SK-N-SH (cell line): ENCODE data around the gene MRPL14. TPM values are rescaled to one million over a fixed set of nuclear protein-coding genes. Genes with fewer than 3 reads are reported as not detected.

Experiments
- CTCF ChIA-PET: fragments of 300-600, 350-600 bp; formaldehyde crosslinking; extraction: SDS; loops from one replicate; lab custom pipeline; 2021; lab: Yijun Ruan, JAX
- POLR2A ChIA-PET: fragments of 350-600 bp; sonication (Branson Sonifier 250); formaldehyde crosslinking; extraction: SDS; loops from one replicate; lab custom pipeline; 2020; ENCODE audit warnings: antibody characterized with exemption, inconsistent platforms; lab: Yijun Ruan, JAX
- DNase-seq: peaks from one replicate; pipeline ENCODE4 v3.0.0; 2012
- H2AFZ ChIP-seq: fragments of 200-600 bp; sonication (generic); 2 replicates; pipeline ENCODE4 v1.8.1; 2016; ENCODE audit warnings: antibody characterized with exemption, mild to moderate bottlenecking, low read depth
- H3F3A ChIP-seq: fragments of 200-600 bp; sonication (generic); replicated peaks from 2 replicates; pipeline ENCODE3; 2016; ENCODE audit warnings: antibody characterized with exemption, mild to moderate bottlenecking; ENCODE audit not compliant: insufficient read depth
- H3K27ac ChIP-seq, 2 experiments: fragments of 200-500 bp in 1 of 2; fragments of 200-600 bp in 1 of 2; sonication (Bioruptor generic) in 1 of 2; sonication (generic), shearing (Covaris generic) in 1 of 2; 2 replicates each; pipeline versions ENCODE4 v1.5.1 to v1.6.1; 2014 to 2016; ENCODE audit warnings: low read depth in 2 of 2, inconsistent platforms in 1 of 2, low read length in 1 of 2, mild to moderate bottlenecking in 1 of 2, mixed read lengths in 1 of 2
- H3K27me3 ChIP-seq: fragments of 200-600 bp; sonication (generic), shearing (Covaris generic); 2 replicates; pipeline ENCODE4 v1.6.1; 2016; ENCODE audit warnings: mixed run types; ENCODE audit not compliant: insufficient read depth
- H3K36me3 ChIP-seq, 2 experiments: fragments of 200-500 bp in 1 of 2; fragments of 200-600 bp in 1 of 2; sonication (Bioruptor generic) in 1 of 2; sonication (generic) in 1 of 2; replicated peaks in 1 of 2; 2 replicates each; pipeline versions ENCODE3 to v1.5.1; 2014 to 2016; ENCODE audit warnings: low read length in 1 of 2, mild to moderate bottlenecking in 1 of 2; ENCODE audit not compliant: insufficient read depth in 2 of 2, control insufficient read depth in 1 of 2
- H3K4me1 ChIP-seq, 2 experiments: fragments of 200-500 bp in 1 of 2; fragments of 200-600 bp in 1 of 2; sonication (Bioruptor generic) in 1 of 2; sonication (generic), shearing (Covaris generic) in 1 of 2; 2 replicates each; pipeline versions ENCODE4 v1.5.1 to v1.6.1; 2014 to 2016; ENCODE audit warnings: low read depth in 1 of 2, low read length in 1 of 2, mixed run types in 1 of 2; ENCODE audit not compliant: insufficient read depth in 2 of 2, control insufficient read depth in 1 of 2
- H3K4me2 ChIP-seq: fragments of 200-600 bp; sonication (generic), shearing (Covaris generic); 2 replicates; pipeline ENCODE4 v1.6.1; 2017; ENCODE audit warnings: mixed run types
- H3K4me3 ChIP-seq, 2 experiments: fragments of 200-500 bp in 1 of 2; fragments of 200-600 bp in 1 of 2; sonication (Bioruptor generic) in 1 of 2; sonication (generic), shearing (Covaris generic) in 1 of 2; 2 replicates each; pipeline versions ENCODE4 v1.5.1 to v1.8.1; 2014 to 2016; ENCODE audit warnings: low read depth in 2 of 2, inconsistent platforms in 1 of 2, low read length in 1 of 2, mild to moderate bottlenecking in 1 of 2, mixed read lengths in 1 of 2, moderate library complexity in 1 of 2
- H3K79me2 ChIP-seq: fragments of 200-600 bp; sonication (generic); 2 replicates; pipeline ENCODE4 v1.8.1; 2017; ENCODE audit warnings: mild to moderate bottlenecking; ENCODE audit not compliant: insufficient read depth
- H3K9ac ChIP-seq: fragments of 200-600 bp; sonication (generic); 2 replicates; pipeline ENCODE4 v1.6.1; 2017; ENCODE audit warnings: mixed run types
- H3K9me2 ChIP-seq: fragments of 200-600 bp; sonication (generic); 2 replicates; pipeline ENCODE4 v1.6.1; 2017; ENCODE audit warnings: mixed run types
- H3K9me3 ChIP-seq: fragments of 200-600 bp; sonication (generic); 2 replicates; pipeline ENCODE4 v1.6.1; 2017; ENCODE audit warnings: mixed run types, mild to moderate bottlenecking, moderate library complexity
- H4K20me1 ChIP-seq: fragments of 200-600 bp; sonication (generic); 2 replicates; pipeline ENCODE4 v1.6.1; 2017; ENCODE audit warnings: mild to moderate bottlenecking, mixed run types; ENCODE audit not compliant: insufficient read depth
- FOXJ3 ChIP-seq: sonication (generic); formaldehyde crosslinking; IDR thresholded peaks from 2 replicates; pipeline ENCODE4 v1.5.1; 2020; ENCODE audit warnings: mild to moderate bottlenecking, missing genetic modification reagents
- FOXM1 ChIP-seq: IDR thresholded peaks from 2 replicates; pipeline ENCODE4 v1.4.0; 2012; ENCODE audit warnings: low read depth, mild to moderate bottlenecking
- IRF3 ChIP-seq: fragments of 150-350 bp; IDR thresholded peaks from 2 replicates; pipeline ENCODE4 v1.6.1; 2016; ENCODE audit warnings: mild to moderate bottlenecking, low read depth, low read length
- JUND ChIP-seq: IDR thresholded peaks from 2 replicates; pipeline ENCODE4 v1.4.0; 2012
- MAX ChIP-seq: IDR thresholded peaks from 2 replicates; pipeline ENCODE4 v1.4.0; 2012; ENCODE audit warnings: low read depth
- MXI1 ChIP-seq: IDR thresholded peaks from 2 replicates; pipeline ENCODE4 v1.6.1; 2012; ENCODE audit warnings: mild to moderate bottlenecking, low read depth, low read length, improper control_type of control experiment
- NRF1 ChIP-seq: IDR thresholded peaks from 2 replicates; pipeline ENCODE4 v1.6.1; 2012; ENCODE audit warnings: low read depth, mild to moderate bottlenecking, low read length
- PBX3 ChIP-seq: IDR thresholded peaks from 2 replicates; pipeline ENCODE4; 2012
- POLR2AphosphoS5 ChIP-seq: IDR thresholded peaks from 2 replicates; pipeline ENCODE4 v1.6.1; 2012; ENCODE audit warnings: low read depth, low read length
- RAD21 ChIP-seq: IDR thresholded peaks from 2 replicates; pipeline ENCODE4 v1.6.1; 2012; ENCODE audit warnings: mild to moderate bottlenecking, low read length
- RCOR1 ChIP-seq: fragments of 150-350 bp; IDR thresholded peaks from 2 replicates; pipeline ENCODE4 v1.6.1; 2017; ENCODE audit warnings: antibody characterized with exemption, low read length
- RXRA ChIP-seq: IDR thresholded peaks from 2 replicates; pipeline ENCODE4 v1.4.0; 2012; ENCODE audit warnings: low read depth, mild to moderate bottlenecking, borderline replicate concordance
- SMC3 ChIP-seq: IDR thresholded peaks from 2 replicates; pipeline ENCODE4 v1.6.1; 2012; ENCODE audit warnings: low read depth, low read length, improper control_type of control experiment
- TCF12 ChIP-seq: IDR thresholded peaks from 2 replicates; pipeline ENCODE4 v1.4.0; 2012
- TEAD4 ChIP-seq: IDR thresholded peaks from 2 replicates; pipeline ENCODE4 v1.4.0; 2012; ENCODE audit warnings: mild to moderate bottlenecking, borderline replicate concordance; ENCODE audit not compliant: insufficient read depth
- WGBS: methylation state at CpG from one replicate; pipeline ENCODE4 v1.1.6; 2017; ENCODE audit warnings: low lambda C conversion rate; 5-methylcytosine and 5-hydroxymethylcytosine counted together
- polyA plus RNA-seq, 3 experiments: library from polyadenylated mRNA; depleted of rRNA; stranded (reverse); fragments of >200 nt; gene quantifications; 2 replicates each; pipeline ENCODE4 v1.2.3, GENCODE V29; 2012
- TF ChIP-seq, protein P1 (sequence below): fragments of 200-600 bp; sonication (generic); IDR thresholded peaks from 2 replicates; pipeline ENCODE4 v1.6.1; 2017; ENCODE audit warnings: antibody characterized with exemption, mild to moderate bottlenecking, moderate library complexity

Gene MRPL14
- polyA plus RNA-seq, 1 of the 3 experiments (the other 2 are of a cell fraction): 97.0 TPM

DNA sequence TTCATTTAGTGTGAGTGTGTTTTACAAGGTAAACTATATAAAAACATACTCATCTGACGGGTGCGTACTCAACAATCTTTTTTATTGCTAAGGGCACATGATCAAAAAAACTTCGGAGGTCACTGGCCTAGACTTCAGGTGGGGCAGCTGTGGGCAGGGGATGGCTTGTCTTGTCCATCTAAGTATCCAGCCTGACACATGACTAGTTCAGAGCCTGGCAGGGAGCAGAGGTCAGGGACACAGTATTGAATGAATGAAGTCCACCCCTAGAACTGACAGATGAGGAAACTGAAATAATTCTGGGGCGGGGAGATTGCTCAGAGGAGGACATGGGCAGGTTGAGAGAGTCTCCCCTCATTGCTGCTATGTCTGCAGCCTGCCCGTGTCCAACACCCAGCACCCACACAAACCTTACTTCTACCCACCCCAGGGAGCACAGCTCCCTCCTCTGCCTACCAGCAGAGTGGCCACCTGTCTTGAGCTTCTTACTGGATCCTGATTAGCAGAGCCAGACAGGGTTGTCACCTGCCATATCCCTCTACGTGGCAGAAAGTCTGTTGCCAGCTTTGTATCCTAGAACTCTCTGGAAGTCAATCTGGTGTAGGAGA, 48.9 kb downstream of the MRPL14 start:
- no peak for TF ChIP-seq POLR2AphosphoS5
- no peak for TF ChIP-seq SMC3
- TF ChIP-seq TEAD4: no peak
- no peak for TF ChIP-seq FOXM1
- no peak for TF ChIP-seq NRF1
- TF ChIP-seq, protein P1, sequence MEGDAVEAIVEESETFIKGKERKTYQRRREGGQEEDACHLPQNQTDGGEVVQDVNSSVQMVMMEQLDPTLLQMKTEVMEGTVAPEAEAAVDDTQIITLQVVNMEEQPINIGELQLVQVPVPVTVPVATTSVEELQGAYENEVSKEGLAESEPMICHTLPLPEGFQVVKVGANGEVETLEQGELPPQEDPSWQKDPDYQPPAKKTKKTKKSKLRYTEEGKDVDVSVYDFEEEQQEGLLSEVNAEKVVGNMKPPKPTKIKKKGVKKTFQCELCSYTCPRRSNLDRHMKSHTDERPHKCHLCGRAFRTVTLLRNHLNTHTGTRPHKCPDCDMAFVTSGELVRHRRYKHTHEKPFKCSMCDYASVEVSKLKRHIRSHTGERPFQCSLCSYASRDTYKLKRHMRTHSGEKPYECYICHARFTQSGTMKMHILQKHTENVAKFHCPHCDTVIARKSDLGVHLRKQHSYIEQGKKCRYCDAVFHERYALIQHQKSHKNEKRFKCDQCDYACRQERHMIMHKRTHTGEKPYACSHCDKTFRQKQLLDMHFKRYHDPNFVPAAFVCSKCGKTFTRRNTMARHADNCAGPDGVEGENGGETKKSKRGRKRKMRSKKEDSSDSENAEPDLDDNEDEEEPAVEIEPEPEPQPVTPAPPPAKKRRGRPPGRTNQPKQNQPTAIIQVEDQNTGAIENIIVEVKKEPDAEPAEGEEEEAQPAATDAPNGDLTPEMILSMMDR: no peak
- no peak for TF ChIP-seq MXI1
- TF ChIP-seq JUND: no peak
- TF ChIP-seq RXRA: no peak
- no peak for TF ChIP-seq RAD21
- TF ChIP-seq RCOR1: no peak
- TF ChIP-seq MAX: no peak
- TF ChIP-seq IRF3: no peak
- no peak for TF ChIP-seq PBX3
- TF ChIP-seq FOXJ3: no peak
- no peak for TF ChIP-seq TCF12
- no peaks in the 10 kb centered on the region for H3K9me2 ChIP-seq
- ChIA-PET POLR2A (interaction anchor here (0.5 to 3.6 kb wide), 9 partner anchors 27 to 411 kb away, joined by 3 to 23 read pairs (median 5); partner anchors contain the start of gene VEGFA), CTCF (interaction anchor here (0.6 to 12.1 kb wide), 83 partner anchors 9 to 568 kb away, joined by 3 to 212 read pairs (median 4); partner anchors contain the start of genes LRRC73, MRPS18A, RSPH9 and VEGFA)
- H3K27ac ChIP-seq: peak overlapping the region in 1 of 2 experiments; percentile 99; a peak in 1 of 4 replicates
- no peaks in the 10 kb centered on the region for H4K20me1 ChIP-seq
- H3F3A ChIP-seq: no peaks in the 10 kb centered on the region
- no peaks in the 10 kb centered on the region for H3K9me3 ChIP-seq
- peaks cover 17 to 78% of the 10 kb centered on the region in 2 experiments; a peak in 3 of 4 replicates for H3K4me1 ChIP-seq
- H3K9ac ChIP-seq: no peak overlapping the region
- no peak overlapping the region for H3K4me3 ChIP-seq
- H2AFZ ChIP-seq: no peak overlapping the region
- H3K4me2 ChIP-seq: no peak overlapping the region
- no peaks in the 10 kb centered on the region for H3K36me3 ChIP-seq
- no peak for DNase-seq
- WGBS: 98% methylated on average over 5 of the region's 6 CpGs
- no peaks in the 10 kb centered on the region for H3K79me2 ChIP-seq
- H3K27me3 ChIP-seq: no peaks in the 10 kb centered on the region
